HG03354 (cell line): Measurements from ENCODE around the gene SLC35E3.
"Not testable (repeated sequence)": the region's sequence is repeated elsewhere in the genome, so short reads cannot be mapped to it uniquely, and the experiment has no call there.

Experiments
- ATAC-seq: cut with Tn5 transposase; IDR thresholded peaks from one replicate; pipeline ENCODE4 v1.9.1; 2021; ENCODE audit warnings: mild to moderate bottlenecking; ENCODE audit not compliant: unreplicated experiment, poor library complexity, severe bottlenecking

SLC35E3 gene

GRCh38 chr12:68809190-68810026 lies 63.4 kb downstream of the SLC35E3 start:
- no peak for ATAC-seq

GRCh38 chr12:68810027-68810389 lies 64.0 kb downstream of the SLC35E3 start:
- not testable (repeated sequence) for ATAC-seq

- not testable (repeated sequence) for ATAC-seq
These were observed 65.6 kb downstream of the SLC35E3 start for GRCh38 chr12:68811573-68811972.

GRCh38 chr12:68812553-68813241 lies 66.7 kb downstream of the SLC35E3 start:
- no peak for ATAC-seq

- no peak for ATAC-seq
These were observed 67.2 kb downstream of the SLC35E3 start for GRCh38 chr12:68813242-68813593.

GRCh38 chr12:68814490-68815231 lies 68.7 kb downstream of the SLC35E3 start:
- no peak for ATAC-seq

GRCh38 chr12:68815232-68815927 lies 69.4 kb downstream of the SLC35E3 start:
- no peak for ATAC-seq

GRCh38 chr12:68815928-68816800 lies 70.2 kb downstream of the SLC35E3 start:
- no peak for ATAC-seq

GRCh38 chr12:68819481-68819880 lies 73.5 kb downstream of the SLC35E3 start:
- ATAC-seq: not testable (repeated sequence)

GRCh38 chr12:68821357-68822188 lies 75.6 kb downstream of the SLC35E3 start:
- ATAC-seq: no peak

- ATAC-seq: no peak
These were observed 77.7 kb downstream of the SLC35E3 start for GRCh38 chr12:68823696-68824095.

GRCh38 chr12:68824131-68824530 lies 78.2 kb downstream of the SLC35E3 start:
- no peak for ATAC-seq

- ATAC-seq: no peak
These were observed 78.7 kb downstream of the SLC35E3 start for GRCh38 chr12:68824597-68825250.

- no peak for ATAC-seq
These were observed 79.7 kb downstream of the SLC35E3 start for GRCh38 chr12:68825569-68826217.

- ATAC-seq: no peak
These were observed 82.1 kb downstream of the SLC35E3 start for GRCh38 chr12:68827895-68828671.

GRCh38 chr12:68828672-68829068 lies 82.7 kb downstream of the SLC35E3 start:
- ATAC-seq: no peak
